CD14-positive monocyte (primary cell): Measurements from ENCODE around the gene TICAM1. TPM values are rescaled to one million over a fixed set of nuclear protein-coding genes. Genes with fewer than 3 reads are reported as not detected.
A peak's percentile ranks its signal among the peaks of the same experiment; 100 is the strongest.

Experiments used
- DNase-seq, 3 donors: peaks; one replicate each; pipeline ENCODE4 v3.0.0-alpha.2; 2011 to 2022
- H2AFZ ChIP-seq: 2 replicates; pipeline ENCODE4 v1.6.0; 2012; ENCODE audit warnings: mild to moderate bottlenecking, low read depth, low read length, inconsistent platforms; ENCODE audit not compliant: insufficient read depth, poor library complexity, severe bottlenecking
- H3K27ac ChIP-seq, 2 donors: 1 replicate in 1 of 2; 2 replicates in 1 of 2; pipeline ENCODE4 v1.5.1; 2012 to 2013; ENCODE audit warnings: low read length in 2 of 2, control low read depth in 1 of 2, inconsistent platforms in 1 of 2, low read depth in 1 of 2, mild to moderate bottlenecking in 1 of 2
- H3K27me3 ChIP-seq, 2 donors: one replicate each; pipeline versions ENCODE4 v1.6.0 to v1.6.1; 2011 to 2013; ENCODE audit warnings: low read length in 2 of 2; ENCODE audit not compliant: control insufficient read depth in 2 of 2, insufficient read depth in 2 of 2
- H3K36me3 ChIP-seq, 2 donors: replicated peaks in 1 of 2; 1 replicate in 1 of 2; 2 replicates in 1 of 2; pipeline versions ENCODE4 v1.5.1 to v1.6.1; 2012 to 2013; ENCODE audit warnings: low read length in 2 of 2, control low read depth in 1 of 2, inconsistent platforms in 1 of 2, mild to moderate bottlenecking in 1 of 2; ENCODE audit not compliant: insufficient read depth in 2 of 2, control insufficient read depth in 1 of 2
- H3K4me1 ChIP-seq, 2 donors: 1 replicate in 1 of 2; 2 replicates in 1 of 2; pipeline versions ENCODE4 v1.5.1 to v1.6.1; 2012 to 2013; ENCODE audit warnings: low read length in 2 of 2, control low read depth in 1 of 2, inconsistent platforms in 1 of 2, mild to moderate bottlenecking in 1 of 2, moderate library complexity in 1 of 2; ENCODE audit not compliant: insufficient read depth in 2 of 2, control insufficient read depth in 1 of 2
- H3K4me2 ChIP-seq: replicated peaks from 2 replicates; pipeline ENCODE3; 2012; ENCODE audit warnings: low read length, moderate library complexity, mild to moderate bottlenecking; ENCODE audit not compliant: poor library complexity, severe bottlenecking; ENCODE audit errors: extremely low read depth
- H3K4me3 ChIP-seq, 3 experiments: fragments of 200-600 bp in 1 of 3; sonication (generic) in 1 of 3; replicated peaks in 1 of 3; 1 replicate in 2 of 3; 2 replicates in 1 of 3; pipeline ENCODE4 v1.5.1; 2011 to 2013; ENCODE audit warnings: low read length in 3 of 3, mild to moderate bottlenecking in 3 of 3, control low read depth in 2 of 3, low read depth in 2 of 3, inconsistent platforms in 1 of 3, moderate library complexity in 1 of 3
- H3K79me2 ChIP-seq: 2 replicates; pipeline ENCODE4 v1.6.0; 2012; ENCODE audit warnings: mild to moderate bottlenecking, control low read depth, inconsistent platforms, low read length, moderate library complexity; ENCODE audit not compliant: insufficient read depth
- H3K9ac ChIP-seq: 2 replicates; pipeline ENCODE4 v1.6.0; 2017; ENCODE audit warnings: low read length, mild to moderate bottlenecking; ENCODE audit not compliant: insufficient read depth, poor library complexity, severe bottlenecking
- H3K9me3 ChIP-seq, 2 donors: replicated peaks in 1 of 2; 1 replicate in 1 of 2; 2 replicates in 1 of 2; pipeline versions ENCODE4 v1.5.1 to v1.6.1; 2012 to 2013; ENCODE audit warnings: low read length in 2 of 2, control low read depth in 1 of 2; ENCODE audit not compliant: control insufficient read depth in 1 of 2, insufficient read depth in 1 of 2
- H4K20me1 ChIP-seq: 2 replicates; pipeline ENCODE4 v1.6.0; 2012; ENCODE audit warnings: mild to moderate bottlenecking, low read length, control low read depth, moderate library complexity; ENCODE audit not compliant: insufficient read depth
- H3K27ac Mint-ChIP-seq, 7 donors: one replicate each; pipeline ENCODE4 v1.8.0; 2020; ENCODE audit warnings: mild to moderate bottlenecking in 7 of 7, mixed read lengths in 7 of 7, moderate library complexity in 6 of 7, inconsistent platforms in 2 of 7
- H3K27me3 Mint-ChIP-seq, 3 donors: one replicate each; pipeline ENCODE4 v1.8.0; 2021 to 2022; ENCODE audit warnings: low read depth in 3 of 3, mild to moderate bottlenecking in 3 of 3, mixed read lengths in 3 of 3, moderate library complexity in 3 of 3, inconsistent platforms in 1 of 3
- H3K36me3 Mint-ChIP-seq, 2 donors: one replicate each; pipeline ENCODE4 v1.8.0; 2020; ENCODE audit warnings: mixed read lengths in 2 of 2, inconsistent platforms in 1 of 2, mild to moderate bottlenecking in 1 of 2
- H3K4me1 Mint-ChIP-seq: one replicate; pipeline ENCODE4 v1.8.0; 2020; ENCODE audit warnings: mild to moderate bottlenecking, mixed read lengths
- H3K4me3 Mint-ChIP-seq, 2 donors: one replicate each; pipeline ENCODE4 v1.8.0; 2020; ENCODE audit warnings: mild to moderate bottlenecking in 2 of 2, mixed read lengths in 2 of 2, moderate library complexity in 1 of 2
- H3K9me3 Mint-ChIP-seq, 7 donors: one replicate each; pipeline ENCODE4 v1.8.0; 2020 to 2022; ENCODE audit warnings: mixed read lengths in 7 of 7, mild to moderate bottlenecking in 6 of 7, moderate library complexity in 6 of 7, inconsistent platforms in 2 of 7
- whole genome bisulfite sequencing: methylation state at CpG from one replicate; pipeline ENCODE4 v1.1.5; 2013; ENCODE audit warnings: missing lambda C conversion rate; ENCODE audit not compliant: insufficient coverage; 5-methylcytosine and 5-hydroxymethylcytosine counted together
- intact Hi-C, 2 donors: fragments of 100-400 bp; cut with micrococcal nuclease; formaldehyde crosslinking; loops; one replicate each; pipeline versions ENCODE4 v1.15.0 to v1.15.1; 2023
- polyA plus RNA-seq, 3 donors: library from polyadenylated mRNA; depleted of rRNA in 1 of 3; unstranded in 2 of 3; stranded (reverse) in 1 of 3; fragments of 300-500 nt in 2 of 3; fragments of >200 nt in 1 of 3; fragmentation: Illumina TruSeq in 2 of 3; gene quantifications; 1 replicate in 2 of 3; 2 replicates in 1 of 3; pipeline ENCODE4 v1.2.3, GENCODE V29; 2012 to 2021
- TF ChIP-seq, protein P1 (sequence below): fragments of 200-600 bp; IDR thresholded peaks from one replicate; pipeline ENCODE4 v1.8.0; 2022; ENCODE audit warnings: antibody characterized with exemption, mild to moderate bottlenecking

The TICAM1 gene
- polyA plus RNA-seq, 3 donors: 5.9 to 10.7 (median 9.2) TPM

DNA sequence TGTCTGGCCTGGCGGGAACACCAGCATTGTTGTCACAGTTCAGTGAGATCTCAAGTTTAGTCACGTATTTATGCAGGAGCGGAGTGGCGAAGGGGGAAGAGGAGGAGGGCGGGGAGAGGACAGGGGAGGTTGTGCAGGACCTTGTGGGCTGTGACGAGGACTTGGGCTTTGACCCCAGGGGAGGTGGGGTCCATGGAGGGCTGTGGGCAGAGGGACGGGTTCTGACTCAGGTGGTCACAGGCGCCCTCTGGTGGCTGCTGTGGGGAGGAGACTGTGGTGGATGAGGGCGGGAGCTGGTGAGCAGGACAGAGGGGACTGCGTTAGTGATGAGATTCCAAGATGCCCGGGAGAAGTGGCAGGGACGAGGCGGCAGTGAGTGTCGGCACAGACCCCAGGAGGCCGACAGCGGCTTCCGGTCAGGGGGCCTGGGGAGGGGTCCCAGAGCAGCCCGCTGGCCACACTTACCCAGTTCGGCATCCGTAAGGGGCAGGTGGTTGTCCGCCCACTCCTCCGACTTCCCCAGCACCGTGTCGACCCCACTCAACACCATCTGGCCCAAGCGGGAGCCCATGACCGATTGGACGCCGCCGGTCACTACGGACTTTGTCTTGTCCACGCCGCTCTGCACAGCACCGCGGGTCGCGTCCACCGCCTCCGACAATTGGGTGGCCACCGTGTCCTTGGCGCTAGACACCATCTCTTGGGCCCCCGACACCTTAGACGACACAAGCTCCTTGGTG, 20.2 kb upstream of the TICAM1 start:
- Histone ChIP-seq H3K9me3 (no peaks in the 10 kb centered on the region), H3K4me1 (no peaks in the 10 kb centered on the region), H3K4me2 (no peak overlapping the region), H3K4me3 (no peak overlapping the region), H4K20me1 (peaks cover 12% of the 10 kb centered on the region), H3K36me3 (peaks cover 66 to 76% of the 10 kb centered on the region in 2 donors), H2AFZ (no peak overlapping the region), H3K9ac (no peak overlapping the region), H3K27ac (no peak overlapping the region), H3K79me2 (no peaks in the 10 kb centered on the region), H3K27me3 (no peaks in the 10 kb centered on the region)
- DNase-seq: peak; percentile 48 to 70 (median 49)
- 86% methylated on average over 42 of the region's 42 CpGs for WGBS
- Mint-ChIP-seq H3K27ac (peak overlapping the region in 5 of 7 donors; percentile 30 to 94 (median 69)), H3K36me3 (peaks cover 52 to 88% of the 10 kb centered on the region in 2 donors), H3K9me3 (peaks cover 0 to 3% (median 0%) of the 10 kb centered on the region in 7 donors), H3K4me1 (peaks cover 2% of the 10 kb centered on the region), H3K4me3 (no peak overlapping the region), H3K27me3 (no peaks in the 10 kb centered on the region)
- TF ChIP-seq, protein P1, sequence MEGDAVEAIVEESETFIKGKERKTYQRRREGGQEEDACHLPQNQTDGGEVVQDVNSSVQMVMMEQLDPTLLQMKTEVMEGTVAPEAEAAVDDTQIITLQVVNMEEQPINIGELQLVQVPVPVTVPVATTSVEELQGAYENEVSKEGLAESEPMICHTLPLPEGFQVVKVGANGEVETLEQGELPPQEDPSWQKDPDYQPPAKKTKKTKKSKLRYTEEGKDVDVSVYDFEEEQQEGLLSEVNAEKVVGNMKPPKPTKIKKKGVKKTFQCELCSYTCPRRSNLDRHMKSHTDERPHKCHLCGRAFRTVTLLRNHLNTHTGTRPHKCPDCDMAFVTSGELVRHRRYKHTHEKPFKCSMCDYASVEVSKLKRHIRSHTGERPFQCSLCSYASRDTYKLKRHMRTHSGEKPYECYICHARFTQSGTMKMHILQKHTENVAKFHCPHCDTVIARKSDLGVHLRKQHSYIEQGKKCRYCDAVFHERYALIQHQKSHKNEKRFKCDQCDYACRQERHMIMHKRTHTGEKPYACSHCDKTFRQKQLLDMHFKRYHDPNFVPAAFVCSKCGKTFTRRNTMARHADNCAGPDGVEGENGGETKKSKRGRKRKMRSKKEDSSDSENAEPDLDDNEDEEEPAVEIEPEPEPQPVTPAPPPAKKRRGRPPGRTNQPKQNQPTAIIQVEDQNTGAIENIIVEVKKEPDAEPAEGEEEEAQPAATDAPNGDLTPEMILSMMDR: peak; percentile 86
- intact Hi-C loops: loop anchor here (5.0 kb wide), 2 partner anchors 39 to 44 kb away; no protein-coding TSS in a partner anchor

GRCh38 chr19:4849019-4849418, 17.5 kb upstream of the TICAM1 start:
- whole genome bisulfite sequencing: 94% methylated on average over 6 of the region's 7 CpGs
- Histone ChIP-seq H3K9ac (no peak overlapping the region), H2AFZ (no peak overlapping the region)

More at GRCh38 chr19:4849019-4849418, 17.5 kb upstream of the TICAM1 start:
- H3K27ac Mint-ChIP-seq: peak overlapping the region in 3 of 7 donors; percentile 6 to 45 (median 43)
- H3K4me3 Mint-ChIP-seq: no peak overlapping the region
- H3K36me3 Mint-ChIP-seq: peaks cover 53 to 88% of the 10 kb centered on the region in 2 donors
- no peaks in the 10 kb centered on the region for H3K79me2 ChIP-seq
- no peaks in the 10 kb centered on the region for H3K27me3 ChIP-seq
- DNase-seq: no peak
- no peak overlapping the region for H3K4me2 ChIP-seq
- H3K27ac ChIP-seq: no peak overlapping the region
- H3K4me1 ChIP-seq: no peaks in the 10 kb centered on the region
- H3K4me3 ChIP-seq: no peak overlapping the region
- no peaks in the 10 kb centered on the region for H3K27me3 Mint-ChIP-seq
- H3K9me3 ChIP-seq: no peaks in the 10 kb centered on the region
- H3K4me1 Mint-ChIP-seq: peaks cover 2% of the 10 kb centered on the region
- TF ChIP-seq, protein P1: no peak
- H4K20me1 ChIP-seq: peaks cover 12% of the 10 kb centered on the region
- intact Hi-C loops: no loop called here
- peaks cover 68 to 75% of the 10 kb centered on the region in 2 donors for H3K36me3 ChIP-seq
- peaks cover 0 to 1% (median 0%) of the 10 kb centered on the region in 7 donors for H3K9me3 Mint-ChIP-seq
